CD4-positive, CD25-positive, alpha-beta regulatory T cell (primary cell): ENCODE results near the gene NOL9. TPM values are rescaled to one million over a fixed set of nuclear protein-coding genes. Genes with fewer than 3 reads are reported as not detected.

Experiments used
- ATAC-seq, 2 donors: fragments of 150-1000 bp; cut with Tn5 transposase; one replicate each; pipeline ENCODE4 v1.10.0; 2021; ENCODE audit warnings: low read depth in 2 of 2, moderate number of reproducible peaks in 2 of 2, moderate library complexity in 1 of 2
- DNase-seq, 3 donors: peaks; one replicate each; pipeline versions ENCODE4 v3.0.0 to v3.0.0-alpha.2; 2012 to 2022; ENCODE audit warnings: mixed read lengths in 1 of 3
- H3K27ac ChIP-seq: one replicate; pipeline ENCODE4 v1.7.0; 2013; ENCODE audit warnings: mild to moderate bottlenecking, low read length; ENCODE audit not compliant: insufficient read depth, poor library complexity, severe bottlenecking
- H3K27me3 ChIP-seq: one replicate; pipeline ENCODE4 v1.7.0; 2013; ENCODE audit warnings: low read length; ENCODE audit not compliant: control insufficient read depth, insufficient read depth
- H3K36me3 ChIP-seq: one replicate; pipeline ENCODE4 v1.7.0; 2013; ENCODE audit warnings: mild to moderate bottlenecking, low read length, moderate library complexity; ENCODE audit not compliant: control insufficient read depth, insufficient read depth
- H3K4me1 ChIP-seq: 2 replicates; pipeline ENCODE4 v1.7.0; 2013; ENCODE audit warnings: mild to moderate bottlenecking, low read length; ENCODE audit not compliant: insufficient read depth, control insufficient read depth, poor library complexity, severe bottlenecking
- H3K4me3 ChIP-seq: one replicate; pipeline ENCODE4 v1.7.0; 2013; ENCODE audit warnings: low read depth, mild to moderate bottlenecking, low read length, moderate library complexity
- H3K9me3 ChIP-seq, 2 experiments: 1 replicate in 1 of 2; 2 replicates in 1 of 2; pipeline ENCODE4 v1.7.0; 2013; ENCODE audit warnings: low read length in 2 of 2, mild to moderate bottlenecking in 1 of 2, moderate library complexity in 1 of 2; ENCODE audit not compliant: control insufficient read depth in 2 of 2
- H3K27ac Mint-ChIP-seq, 3 donors: one replicate each; pipeline ENCODE4 v1.8.0; 2020 to 2022; ENCODE audit warnings: mild to moderate bottlenecking in 3 of 3, mixed read lengths in 3 of 3, moderate library complexity in 2 of 3
- H3K27me3 Mint-ChIP-seq: one replicate; pipeline ENCODE4 v1.8.0; 2022; ENCODE audit warnings: mild to moderate bottlenecking, mixed read lengths
- H3K36me3 Mint-ChIP-seq: one replicate; pipeline ENCODE4 v1.8.0; 2020; ENCODE audit warnings: mixed read lengths
- H3K4me1 Mint-ChIP-seq, 4 donors: one replicate each; pipeline ENCODE4 v1.8.0; 2020 to 2022; ENCODE audit warnings: mixed read lengths in 4 of 4, mild to moderate bottlenecking in 1 of 4
- H3K4me3 Mint-ChIP-seq, 4 donors: one replicate each; pipeline ENCODE4 v1.8.0; 2020 to 2022; ENCODE audit warnings: mild to moderate bottlenecking in 4 of 4, mixed read lengths in 4 of 4, moderate library complexity in 3 of 4
- H3K9me3 Mint-ChIP-seq, 7 donors: one replicate each; pipeline ENCODE4 v1.8.0; 2020 to 2022; ENCODE audit warnings: mixed read lengths in 7 of 7, mild to moderate bottlenecking in 3 of 7, moderate library complexity in 2 of 7
- polyA plus RNA-seq, 4 donors: library from polyadenylated mRNA; unstranded; fragments of 300-500 nt; fragmentation: Illumina TruSeq; gene quantifications; one replicate each; pipeline ENCODE4 v1.2.3, GENCODE V29; 2021
- total RNA-seq: library from RNA; stranded (reverse); gene quantifications from one replicate; pipeline ENCODE4 v1.2.3, GENCODE V29; 2022

NOL9 gene
- total and polyA plus RNA-seq, 5 donors from 2014 or later, result 11.0 to 74.7 (median 20.1) TPM

- Mint-ChIP-seq H3K9me3 (no peaks in the 10 kb centered on the region), H3K27ac (peak overlapping the region in 2 of 3 donors; percentile 6 to 38), H3K36me3 (peaks cover 8% of the 10 kb centered on the region), H3K4me3 (no peak overlapping the region), H3K4me1 (peaks cover 0 to 9% (median 2%) of the 10 kb centered on the region in 4 donors), H3K27me3 (no peaks in the 10 kb centered on the region)
- H3K27ac ChIP-seq, result no peak overlapping the region
- no peak overlapping the region for H3K4me3 ChIP-seq
- peaks cover 2% of the 10 kb centered on the region for H3K36me3 ChIP-seq
- ATAC-seq (no peak), DNase-seq (no peak)
- no peaks in the 10 kb centered on the region for H3K9me3 ChIP-seq
- no peaks in the 10 kb centered on the region for H3K27me3 ChIP-seq
- H3K4me1 ChIP-seq, result no peaks in the 10 kb centered on the region
These were observed 34.2 kb downstream of the NOL9 start for GRCh38 chr1:6519935-6520671.

- Mint-ChIP-seq H3K4me1 (peaks cover 0 to 9% (median 2%) of the 10 kb centered on the region in 4 donors), H3K9me3 (no peaks in the 10 kb centered on the region), H3K27ac (peak overlapping the region in 2 of 3 donors; percentile 15 to 38), H3K36me3 (peaks cover 8% of the 10 kb centered on the region), H3K27me3 (no peaks in the 10 kb centered on the region), H3K4me3 (no peak overlapping the region)
- H3K4me3 ChIP-seq, result no peak overlapping the region
- no peaks in the 10 kb centered on the region for H3K27me3 ChIP-seq
- H3K9me3 ChIP-seq, result no peaks in the 10 kb centered on the region
- H3K4me1 ChIP-seq, result no peaks in the 10 kb centered on the region
- no peak for DNase-seq
- H3K27ac ChIP-seq, result no peak overlapping the region
- H3K36me3 ChIP-seq, result no peaks in the 10 kb centered on the region
- no peak for ATAC-seq
These were observed 34.8 kb downstream of the NOL9 start for GRCh38 chr1:6519491-6519934.

- Mint-ChIP-seq H3K36me3 (no peaks in the 10 kb centered on the region), H3K4me1 (peaks cover 0 to 6% (median 0%) of the 10 kb centered on the region in 4 donors), H3K4me3 (no peak overlapping the region), H3K9me3 (no peaks in the 10 kb centered on the region), H3K27me3 (no peaks in the 10 kb centered on the region), H3K27ac (no peak overlapping the region)
- Histone ChIP-seq H3K27me3 (no peaks in the 10 kb centered on the region), H3K4me1 (no peaks in the 10 kb centered on the region), H3K9me3 (no peaks in the 10 kb centered on the region), H3K36me3 (no peaks in the 10 kb centered on the region), H3K4me3 (no peak overlapping the region), H3K27ac (no peak overlapping the region)
- DNase-seq (no peak), ATAC-seq (no peak)
These were observed 36.9 kb downstream of the NOL9 start for GRCh38 chr1:6517435-6517851.

- Histone ChIP-seq H3K36me3 (no peaks in the 10 kb centered on the region), H3K4me3 (no peak overlapping the region), H3K27me3 (no peaks in the 10 kb centered on the region), H3K9me3 (no peaks in the 10 kb centered on the region), H3K4me1 (no peaks in the 10 kb centered on the region), H3K27ac (no peak overlapping the region)
- ATAC-seq (no peak), DNase-seq (no peak)
- no peaks in the 10 kb centered on the region for H3K4me1 Mint-ChIP-seq
- H3K4me3 Mint-ChIP-seq, result no peak overlapping the region
- H3K36me3 Mint-ChIP-seq, result no peaks in the 10 kb centered on the region
- no peaks in the 10 kb centered on the region for H3K27me3 Mint-ChIP-seq
- H3K27ac Mint-ChIP-seq, result no peak overlapping the region
- H3K9me3 Mint-ChIP-seq, result no peaks in the 10 kb centered on the region
These were observed 38.5 kb downstream of the NOL9 start for GRCh38 chr1:6515771-6516170.

- H3K27ac Mint-ChIP-seq, result no peak overlapping the region
- H3K27me3 Mint-ChIP-seq, result no peaks in the 10 kb centered on the region
- no peaks in the 10 kb centered on the region for H3K9me3 Mint-ChIP-seq
- Histone ChIP-seq H3K27ac (no peak overlapping the region), H3K27me3 (no peaks in the 10 kb centered on the region), H3K4me3 (no peak overlapping the region), H3K4me1 (no peaks in the 10 kb centered on the region), H3K9me3 (no peaks in the 10 kb centered on the region), H3K36me3 (no peaks in the 10 kb centered on the region)
- no peak for DNase-seq
- H3K4me3 Mint-ChIP-seq, result no peak overlapping the region
- no peaks in the 10 kb centered on the region for H3K4me1 Mint-ChIP-seq
- no peak for ATAC-seq
- H3K36me3 Mint-ChIP-seq, result no peaks in the 10 kb centered on the region
These were observed 41.0 kb downstream of the NOL9 start for GRCh38 chr1:6513320-6513801.

GRCh38 chr1:6512908-6513280 is 41.4 kb downstream of the NOL9 start:
- ATAC-seq (no peak), DNase-seq (no peak)
- Histone ChIP-seq H3K27ac (no peak overlapping the region), H3K4me3 (no peak overlapping the region), H3K4me1 (no peaks in the 10 kb centered on the region), H3K27me3 (no peaks in the 10 kb centered on the region), H3K9me3 (no peaks in the 10 kb centered on the region), H3K36me3 (no peaks in the 10 kb centered on the region)
- Mint-ChIP-seq H3K36me3 (no peaks in the 10 kb centered on the region), H3K27ac (no peak overlapping the region), H3K4me3 (no peak overlapping the region), H3K9me3 (no peaks in the 10 kb centered on the region), H3K4me1 (no peaks in the 10 kb centered on the region), H3K27me3 (no peaks in the 10 kb centered on the region)

- Histone ChIP-seq H3K27me3 (no peaks in the 10 kb centered on the region), H3K27ac (no peak overlapping the region), H3K36me3 (no peaks in the 10 kb centered on the region), H3K9me3 (no peaks in the 10 kb centered on the region), H3K4me1 (no peaks in the 10 kb centered on the region), H3K4me3 (no peak overlapping the region)
- no peaks in the 10 kb centered on the region for H3K9me3 Mint-ChIP-seq
- H3K27me3 Mint-ChIP-seq, result no peaks in the 10 kb centered on the region
- H3K4me1 Mint-ChIP-seq, result no peaks in the 10 kb centered on the region
- no peak for DNase-seq
- no peak overlapping the region for H3K27ac Mint-ChIP-seq
- no peak overlapping the region for H3K4me3 Mint-ChIP-seq
- no peak for ATAC-seq
- no peaks in the 10 kb centered on the region for H3K36me3 Mint-ChIP-seq
These were observed 41.9 kb downstream of the NOL9 start for GRCh38 chr1:6512245-6512907.
